WTC11 (cell line): Measurements from ENCODE around the gene LINC00237.

Source experiments
- ATF1 ChIP-seq: sonication (generic); formaldehyde crosslinking; IDR thresholded peaks from 2 replicates; pipeline ENCODE4 v1.8.1; 2023; ENCODE audit warnings: mild to moderate bottlenecking, moderate library complexity, missing genetic modification reagents
- SP1 ChIP-seq: sonication (generic); formaldehyde crosslinking; conservative IDR thresholded peaks from 2 replicates; pipeline ENCODE4 v1.8.1; 2022; ENCODE audit warnings: missing genetic modification reagents
- TEAD4 ChIP-seq: sonication (generic); formaldehyde crosslinking; IDR thresholded peaks from 2 replicates; pipeline ENCODE4 v1.8.0; 2022; ENCODE audit warnings: mild to moderate bottlenecking, missing genetic modification reagents
- TF ChIP-seq, protein P1 (sequence below): sonication (generic); formaldehyde crosslinking; IDR thresholded peaks from 2 replicates; pipeline ENCODE4 v1.8.1; 2022; ENCODE audit warnings: missing genetic modification reagents, borderline replicate concordance
- TF ChIP-seq, protein P2 (sequence below): sonication (generic); formaldehyde crosslinking; conservative IDR thresholded peaks from 2 replicates; pipeline ENCODE4 v1.8.1; 2022; ENCODE audit warnings: mild to moderate bottlenecking, missing genetic modification reagents
- TF ChIP-seq, protein P3 (sequence below): sonication (generic); formaldehyde crosslinking; IDR thresholded peaks from 2 replicates; pipeline ENCODE4 v1.8.1; 2022; ENCODE audit warnings: mild to moderate bottlenecking, missing genetic modification reagents, moderate library complexity, borderline replicate concordance
- TF ChIP-seq, protein P4 (sequence below): fragments of 200-600 bp; IDR thresholded peaks from 2 replicates; pipeline ENCODE4 v1.8.0; 2022; ENCODE audit warnings: antibody characterized with exemption
- TF ChIP-seq, protein P5 (sequence below): sonication (generic); formaldehyde crosslinking; IDR thresholded peaks from 2 replicates; pipeline ENCODE4 v1.8.1; 2022; ENCODE audit warnings: low read depth, mild to moderate bottlenecking, moderate library complexity, missing genetic modification reagents, borderline replicate concordance

DNA sequence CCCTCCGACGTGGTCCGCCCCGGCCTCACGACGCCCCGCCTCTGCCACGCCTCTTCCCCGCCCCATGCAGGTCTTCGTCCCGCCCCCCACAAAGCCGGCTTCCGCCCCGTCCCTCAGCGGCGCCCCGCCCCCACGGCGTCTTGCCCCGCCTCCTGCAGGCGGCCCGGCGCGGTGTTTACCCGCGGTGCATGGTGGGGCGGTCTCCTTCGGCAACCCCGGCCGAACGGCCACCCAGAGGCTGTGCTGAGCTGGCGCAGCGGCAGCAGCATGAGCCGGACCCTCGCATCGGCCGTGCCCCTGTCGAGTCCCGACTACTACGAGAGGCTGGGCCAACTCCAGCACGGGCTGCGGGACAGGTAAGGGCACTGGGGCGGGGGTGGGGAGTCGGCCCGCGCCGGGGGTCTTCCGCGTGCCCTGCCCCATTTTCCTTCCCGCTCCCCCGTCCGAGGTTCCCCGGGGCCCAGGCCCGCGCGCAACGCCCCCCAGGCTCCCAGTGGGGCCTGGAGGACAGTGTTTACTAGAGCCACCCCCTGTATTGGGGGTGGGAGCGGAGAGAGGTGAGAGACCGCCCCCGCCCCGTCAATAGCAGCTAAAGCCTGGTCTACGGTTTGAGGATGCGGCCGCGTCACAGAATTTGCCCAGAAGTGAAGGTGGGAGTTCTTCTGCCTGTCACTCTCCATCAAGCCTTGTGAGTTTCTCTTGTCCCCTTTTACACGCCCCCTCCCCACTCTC, 19.9 kb upstream of the LINC00237 start, which contains the start of gene KIZ:
- TF ChIP-seq SP1: peak; percentile 95
- TF ChIP-seq, protein P1, sequence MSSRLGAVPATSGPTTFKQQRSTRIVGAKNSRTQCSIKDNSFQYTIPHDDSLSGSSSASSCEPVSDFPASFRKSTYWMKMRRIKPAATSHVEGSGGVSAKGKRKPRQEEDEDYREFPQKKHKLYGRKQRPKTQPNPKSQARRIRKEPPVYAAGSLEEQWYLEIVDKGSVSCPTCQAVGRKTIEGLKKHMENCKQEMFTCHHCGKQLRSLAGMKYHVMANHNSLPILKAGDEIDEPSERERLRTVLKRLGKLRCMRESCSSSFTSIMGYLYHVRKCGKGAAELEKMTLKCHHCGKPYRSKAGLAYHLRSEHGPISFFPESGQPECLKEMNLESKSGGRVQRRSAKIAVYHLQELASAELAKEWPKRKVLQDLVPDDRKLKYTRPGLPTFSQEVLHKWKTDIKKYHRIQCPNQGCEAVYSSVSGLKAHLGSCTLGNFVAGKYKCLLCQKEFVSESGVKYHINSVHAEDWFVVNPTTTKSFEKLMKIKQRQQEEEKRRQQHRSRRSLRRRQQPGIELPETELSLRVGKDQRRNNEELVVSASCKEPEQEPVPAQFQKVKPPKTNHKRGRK (CRISPR knock-in tag): no peak
- TF ChIP-seq, protein P2, sequence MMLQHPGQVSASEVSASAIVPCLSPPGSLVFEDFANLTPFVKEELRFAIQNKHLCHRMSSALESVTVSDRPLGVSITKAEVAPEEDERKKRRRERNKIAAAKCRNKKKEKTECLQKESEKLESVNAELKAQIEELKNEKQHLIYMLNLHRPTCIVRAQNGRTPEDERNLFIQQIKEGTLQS (CRISPR knock-in tag): no peak
- TF ChIP-seq, protein P3, sequence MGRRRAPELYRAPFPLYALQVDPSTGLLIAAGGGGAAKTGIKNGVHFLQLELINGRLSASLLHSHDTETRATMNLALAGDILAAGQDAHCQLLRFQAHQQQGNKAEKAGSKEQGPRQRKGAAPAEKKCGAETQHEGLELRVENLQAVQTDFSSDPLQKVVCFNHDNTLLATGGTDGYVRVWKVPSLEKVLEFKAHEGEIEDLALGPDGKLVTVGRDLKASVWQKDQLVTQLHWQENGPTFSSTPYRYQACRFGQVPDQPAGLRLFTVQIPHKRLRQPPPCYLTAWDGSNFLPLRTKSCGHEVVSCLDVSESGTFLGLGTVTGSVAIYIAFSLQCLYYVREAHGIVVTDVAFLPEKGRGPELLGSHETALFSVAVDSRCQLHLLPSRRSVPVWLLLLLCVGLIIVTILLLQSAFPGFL (CRISPR knock-in tag): no peak
- no peak for TF ChIP-seq ATF1
- TF ChIP-seq, protein P4, sequence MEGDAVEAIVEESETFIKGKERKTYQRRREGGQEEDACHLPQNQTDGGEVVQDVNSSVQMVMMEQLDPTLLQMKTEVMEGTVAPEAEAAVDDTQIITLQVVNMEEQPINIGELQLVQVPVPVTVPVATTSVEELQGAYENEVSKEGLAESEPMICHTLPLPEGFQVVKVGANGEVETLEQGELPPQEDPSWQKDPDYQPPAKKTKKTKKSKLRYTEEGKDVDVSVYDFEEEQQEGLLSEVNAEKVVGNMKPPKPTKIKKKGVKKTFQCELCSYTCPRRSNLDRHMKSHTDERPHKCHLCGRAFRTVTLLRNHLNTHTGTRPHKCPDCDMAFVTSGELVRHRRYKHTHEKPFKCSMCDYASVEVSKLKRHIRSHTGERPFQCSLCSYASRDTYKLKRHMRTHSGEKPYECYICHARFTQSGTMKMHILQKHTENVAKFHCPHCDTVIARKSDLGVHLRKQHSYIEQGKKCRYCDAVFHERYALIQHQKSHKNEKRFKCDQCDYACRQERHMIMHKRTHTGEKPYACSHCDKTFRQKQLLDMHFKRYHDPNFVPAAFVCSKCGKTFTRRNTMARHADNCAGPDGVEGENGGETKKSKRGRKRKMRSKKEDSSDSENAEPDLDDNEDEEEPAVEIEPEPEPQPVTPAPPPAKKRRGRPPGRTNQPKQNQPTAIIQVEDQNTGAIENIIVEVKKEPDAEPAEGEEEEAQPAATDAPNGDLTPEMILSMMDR: no peak
- no peak for TF ChIP-seq TEAD4 (CRISPR knock-in tag)
- TF ChIP-seq, protein P5, sequence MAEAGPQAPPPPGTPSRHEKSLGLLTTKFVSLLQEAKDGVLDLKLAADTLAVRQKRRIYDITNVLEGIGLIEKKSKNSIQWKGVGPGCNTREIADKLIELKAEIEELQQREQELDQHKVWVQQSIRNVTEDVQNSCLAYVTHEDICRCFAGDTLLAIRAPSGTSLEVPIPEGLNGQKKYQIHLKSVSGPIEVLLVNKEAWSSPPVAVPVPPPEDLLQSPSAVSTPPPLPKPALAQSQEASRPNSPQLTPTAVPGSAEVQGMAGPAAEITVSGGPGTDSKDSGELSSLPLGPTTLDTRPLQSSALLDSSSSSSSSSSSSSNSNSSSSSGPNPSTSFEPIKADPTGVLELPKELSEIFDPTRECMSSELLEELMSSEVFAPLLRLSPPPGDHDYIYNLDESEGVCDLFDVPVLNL (CRISPR knock-in tag): no peak
